H1 (cell line): ENCODE data around the gene TLE4. TPM values are rescaled to one million over a fixed set of nuclear protein-coding genes. Genes with fewer than 3 reads are reported as not detected.

ENCODE experiments used
- GABPA ChIP-seq: IDR thresholded peaks from 2 replicates; pipeline ENCODE4 v1.6.1; 2011; ENCODE audit warnings: mild to moderate bottlenecking, low read length, moderate library complexity, borderline replicate concordance; ENCODE audit not compliant: insufficient read depth
- PHF8 ChIP-seq: fragments of 200-600 bp; sonication (generic); conservative IDR thresholded peaks from 2 replicates; pipeline ENCODE4 v1.7.1; 2012; ENCODE audit warnings: low read depth, mild to moderate bottlenecking, inconsistent platforms, low read length, moderate library complexity
- polyA plus RNA-seq, 7 experiments: library from polyadenylated mRNA; depleted of rRNA in 3 of 7; stranded (reverse) in 5 of 7; unstranded in 2 of 7; fragments of >200 nt in 5 of 7; fragments of 200-250 nt in 2 of 7; gene quantifications; 1 replicate in 5 of 7; 2 replicates in 1 of 7; 4 replicates in 1 of 7; pipeline versions ENCODE4 v1.2.1 to v1.2.3, GENCODE V29; 2011 to 2013; ENCODE audit warnings: missing spikeins in 2 of 7, mixed read lengths in 2 of 7
- total RNA-seq: library from RNA; stranded (reverse); fragmentation: NEBNext Ultra II Directional; extraction: Animal tissue kit (Norgen Biotek cat#: 25700); gene quantifications from 2 replicates; pipeline ENCODE4 v1.2.1, GENCODE V29; 2021
- TF ChIP-seq, protein P1 (sequence below): fragments of 300-600 bp; sonication (generic); IDR thresholded peaks from 2 replicates; pipeline ENCODE4 v1.7.1; 2012; ENCODE audit warnings: low read length, moderate library complexity, mild to moderate bottlenecking, inconsistent platforms; ENCODE audit not compliant: insufficient replicate concordance
- TF ChIP-seq, protein P2 (sequence below): IDR thresholded peaks from 2 replicates; pipeline ENCODE4 v1.6.1; 2012; ENCODE audit warnings: low read length, inconsistent platforms
- TF ChIP-seq, protein P3 (sequence below): IDR thresholded peaks from 2 replicates; pipeline ENCODE4 v1.6.1; 2012; ENCODE audit warnings: inconsistent platforms
- TF ChIP-seq, protein P4 (sequence below): IDR thresholded peaks from 2 replicates; pipeline ENCODE4 v1.6.1; 2012; ENCODE audit warnings: inconsistent platforms

The TLE4 gene
- total and polyA plus RNA-seq, 2 of the 8 experiments (the other 6 are each of a cell fraction or from before 2014, with no cell fraction given), result 32.4 to 36.9 TPM

DNA sequence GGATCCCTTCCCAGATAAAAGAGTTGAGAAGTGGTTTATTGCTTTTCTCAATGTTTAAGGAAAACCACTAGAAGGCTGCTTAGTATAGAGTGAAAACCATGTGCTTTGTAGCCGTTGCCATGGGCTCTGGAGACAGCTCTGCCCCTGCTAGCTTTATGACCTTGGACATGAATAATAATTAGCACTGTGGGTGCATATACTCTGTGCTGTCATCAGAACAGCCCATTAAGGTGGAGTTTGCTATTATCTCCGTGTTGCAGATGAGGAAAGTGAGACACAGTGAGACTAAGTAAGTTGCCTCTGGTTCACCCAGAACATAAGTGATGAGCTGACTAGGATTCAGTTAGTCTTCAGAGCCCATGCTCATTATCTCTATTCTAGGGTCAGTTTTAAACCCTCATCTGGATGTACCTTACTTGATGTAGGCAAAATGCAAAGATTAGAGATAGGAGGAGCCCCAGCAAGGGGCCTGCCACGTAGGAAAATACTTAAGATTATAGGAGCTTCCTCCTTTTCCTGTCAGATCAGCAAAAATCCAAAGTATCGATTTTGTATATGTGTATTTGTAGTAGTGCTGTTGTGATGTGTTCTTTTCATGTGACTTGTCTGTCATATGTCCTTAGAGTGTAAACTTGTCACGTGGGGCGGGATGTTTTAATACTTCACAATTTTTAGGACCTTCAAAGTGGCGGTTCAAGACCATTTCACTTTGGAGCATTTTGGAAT, 102.5 kb downstream of the TLE4 start (continued):
- TF ChIP-seq, protein P1, sequence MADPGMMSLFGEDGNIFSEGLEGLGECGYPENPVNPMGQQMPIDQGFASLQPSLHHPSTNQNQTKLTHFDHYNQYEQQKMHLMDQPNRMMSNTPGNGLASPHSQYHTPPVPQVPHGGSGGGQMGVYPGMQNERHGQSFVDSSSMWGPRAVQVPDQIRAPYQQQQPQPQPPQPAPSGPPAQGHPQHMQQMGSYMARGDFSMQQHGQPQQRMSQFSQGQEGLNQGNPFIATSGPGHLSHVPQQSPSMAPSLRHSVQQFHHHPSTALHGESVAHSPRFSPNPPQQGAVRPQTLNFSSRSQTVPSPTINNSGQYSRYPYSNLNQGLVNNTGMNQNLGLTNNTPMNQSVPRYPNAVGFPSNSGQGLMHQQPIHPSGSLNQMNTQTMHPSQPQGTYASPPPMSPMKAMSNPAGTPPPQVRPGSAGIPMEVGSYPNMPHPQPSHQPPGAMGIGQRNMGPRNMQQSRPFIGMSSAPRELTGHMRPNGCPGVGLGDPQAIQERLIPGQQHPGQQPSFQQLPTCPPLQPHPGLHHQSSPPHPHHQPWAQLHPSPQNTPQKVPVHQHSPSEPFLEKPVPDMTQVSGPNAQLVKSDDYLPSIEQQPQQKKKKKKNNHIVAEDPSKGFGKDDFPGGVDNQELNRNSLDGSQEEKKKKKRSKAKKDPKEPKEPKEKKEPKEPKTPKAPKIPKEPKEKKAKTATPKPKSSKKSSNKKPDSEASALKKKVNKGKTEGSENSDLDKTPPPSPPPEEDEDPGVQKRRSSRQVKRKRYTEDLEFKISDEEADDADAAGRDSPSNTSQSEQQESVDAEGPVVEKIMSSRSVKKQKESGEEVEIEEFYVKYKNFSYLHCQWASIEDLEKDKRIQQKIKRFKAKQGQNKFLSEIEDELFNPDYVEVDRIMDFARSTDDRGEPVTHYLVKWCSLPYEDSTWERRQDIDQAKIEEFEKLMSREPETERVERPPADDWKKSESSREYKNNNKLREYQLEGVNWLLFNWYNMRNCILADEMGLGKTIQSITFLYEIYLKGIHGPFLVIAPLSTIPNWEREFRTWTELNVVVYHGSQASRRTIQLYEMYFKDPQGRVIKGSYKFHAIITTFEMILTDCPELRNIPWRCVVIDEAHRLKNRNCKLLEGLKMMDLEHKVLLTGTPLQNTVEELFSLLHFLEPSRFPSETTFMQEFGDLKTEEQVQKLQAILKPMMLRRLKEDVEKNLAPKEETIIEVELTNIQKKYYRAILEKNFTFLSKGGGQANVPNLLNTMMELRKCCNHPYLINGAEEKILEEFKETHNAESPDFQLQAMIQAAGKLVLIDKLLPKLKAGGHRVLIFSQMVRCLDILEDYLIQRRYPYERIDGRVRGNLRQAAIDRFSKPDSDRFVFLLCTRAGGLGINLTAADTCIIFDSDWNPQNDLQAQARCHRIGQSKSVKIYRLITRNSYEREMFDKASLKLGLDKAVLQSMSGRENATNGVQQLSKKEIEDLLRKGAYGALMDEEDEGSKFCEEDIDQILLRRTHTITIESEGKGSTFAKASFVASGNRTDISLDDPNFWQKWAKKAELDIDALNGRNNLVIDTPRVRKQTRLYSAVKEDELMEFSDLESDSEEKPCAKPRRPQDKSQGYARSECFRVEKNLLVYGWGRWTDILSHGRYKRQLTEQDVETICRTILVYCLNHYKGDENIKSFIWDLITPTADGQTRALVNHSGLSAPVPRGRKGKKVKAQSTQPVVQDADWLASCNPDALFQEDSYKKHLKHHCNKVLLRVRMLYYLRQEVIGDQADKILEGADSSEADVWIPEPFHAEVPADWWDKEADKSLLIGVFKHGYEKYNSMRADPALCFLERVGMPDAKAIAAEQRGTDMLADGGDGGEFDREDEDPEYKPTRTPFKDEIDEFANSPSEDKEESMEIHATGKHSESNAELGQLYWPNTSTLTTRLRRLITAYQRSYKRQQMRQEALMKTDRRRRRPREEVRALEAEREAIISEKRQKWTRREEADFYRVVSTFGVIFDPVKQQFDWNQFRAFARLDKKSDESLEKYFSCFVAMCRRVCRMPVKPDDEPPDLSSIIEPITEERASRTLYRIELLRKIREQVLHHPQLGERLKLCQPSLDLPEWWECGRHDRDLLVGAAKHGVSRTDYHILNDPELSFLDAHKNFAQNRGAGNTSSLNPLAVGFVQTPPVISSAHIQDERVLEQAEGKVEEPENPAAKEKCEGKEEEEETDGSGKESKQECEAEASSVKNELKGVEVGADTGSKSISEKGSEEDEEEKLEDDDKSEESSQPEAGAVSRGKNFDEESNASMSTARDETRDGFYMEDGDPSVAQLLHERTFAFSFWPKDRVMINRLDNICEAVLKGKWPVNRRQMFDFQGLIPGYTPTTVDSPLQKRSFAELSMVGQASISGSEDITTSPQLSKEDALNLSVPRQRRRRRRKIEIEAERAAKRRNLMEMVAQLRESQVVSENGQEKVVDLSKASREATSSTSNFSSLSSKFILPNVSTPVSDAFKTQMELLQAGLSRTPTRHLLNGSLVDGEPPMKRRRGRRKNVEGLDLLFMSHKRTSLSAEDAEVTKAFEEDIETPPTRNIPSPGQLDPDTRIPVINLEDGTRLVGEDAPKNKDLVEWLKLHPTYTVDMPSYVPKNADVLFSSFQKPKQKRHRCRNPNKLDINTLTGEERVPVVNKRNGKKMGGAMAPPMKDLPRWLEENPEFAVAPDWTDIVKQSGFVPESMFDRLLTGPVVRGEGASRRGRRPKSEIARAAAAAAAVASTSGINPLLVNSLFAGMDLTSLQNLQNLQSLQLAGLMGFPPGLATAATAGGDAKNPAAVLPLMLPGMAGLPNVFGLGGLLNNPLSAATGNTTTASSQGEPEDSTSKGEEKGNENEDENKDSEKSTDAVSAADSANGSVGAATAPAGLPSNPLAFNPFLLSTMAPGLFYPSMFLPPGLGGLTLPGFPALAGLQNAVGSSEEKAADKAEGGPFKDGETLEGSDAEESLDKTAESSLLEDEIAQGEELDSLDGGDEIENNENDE, result no peak
- TF ChIP-seq PHF8 (no peak), GABPA (no peak)
- TF ChIP-seq, protein P2, sequence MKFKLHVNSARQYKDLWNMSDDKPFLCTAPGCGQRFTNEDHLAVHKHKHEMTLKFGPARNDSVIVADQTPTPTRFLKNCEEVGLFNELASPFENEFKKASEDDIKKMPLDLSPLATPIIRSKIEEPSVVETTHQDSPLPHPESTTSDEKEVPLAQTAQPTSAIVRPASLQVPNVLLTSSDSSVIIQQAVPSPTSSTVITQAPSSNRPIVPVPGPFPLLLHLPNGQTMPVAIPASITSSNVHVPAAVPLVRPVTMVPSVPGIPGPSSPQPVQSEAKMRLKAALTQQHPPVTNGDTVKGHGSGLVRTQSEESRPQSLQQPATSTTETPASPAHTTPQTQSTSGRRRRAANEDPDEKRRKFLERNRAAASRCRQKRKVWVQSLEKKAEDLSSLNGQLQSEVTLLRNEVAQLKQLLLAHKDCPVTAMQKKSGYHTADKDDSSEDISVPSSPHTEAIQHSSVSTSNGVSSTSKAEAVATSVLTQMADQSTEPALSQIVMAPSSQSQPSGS, result no peak
- TF ChIP-seq, protein P3, sequence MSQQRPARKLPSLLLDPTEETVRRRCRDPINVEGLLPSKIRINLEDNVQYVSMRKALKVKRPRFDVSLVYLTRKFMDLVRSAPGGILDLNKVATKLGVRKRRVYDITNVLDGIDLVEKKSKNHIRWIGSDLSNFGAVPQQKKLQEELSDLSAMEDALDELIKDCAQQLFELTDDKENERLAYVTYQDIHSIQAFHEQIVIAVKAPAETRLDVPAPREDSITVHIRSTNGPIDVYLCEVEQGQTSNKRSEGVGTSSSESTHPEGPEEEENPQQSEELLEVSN, result no peak
- TF ChIP-seq, protein P4, sequence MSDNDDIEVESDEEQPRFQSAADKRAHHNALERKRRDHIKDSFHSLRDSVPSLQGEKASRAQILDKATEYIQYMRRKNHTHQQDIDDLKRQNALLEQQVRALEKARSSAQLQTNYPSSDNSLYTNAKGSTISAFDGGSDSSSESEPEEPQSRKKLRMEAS, result no peak
- TF ChIP-seq, all 59 proteins: peak for 0
